PFSK-1 (cell line): ENCODE measurements around the gene FTCDNL1.

Experiments
- POLR2AphosphoS5 ChIP-seq: IDR thresholded peaks from 2 replicates; pipeline ENCODE4 v1.6.1; 2012; ENCODE audit warnings: low read depth, mild to moderate bottlenecking, control low read depth, low read length, moderate library complexity
- SIN3A ChIP-seq: IDR thresholded peaks from 2 replicates; pipeline ENCODE4 v1.6.1; 2012; ENCODE audit warnings: mild to moderate bottlenecking, low read length, moderate library complexity, borderline replicate concordance; ENCODE audit not compliant: insufficient read depth

- TF ChIP-seq POLR2AphosphoS5 (no peak), SIN3A (no peak)
Measured at GRCh38 chr2:199855812-199856211, 4.8 kb upstream of the FTCDNL1 start.
